Adrenal gland (tissue), 12 donors: ENCODE data around the gene MCHR1. TPM values are rescaled to one million over a fixed set of nuclear protein-coding genes. Genes with fewer than 3 reads are reported as not detected.

Source experiments
- DNase-seq, 7 donors: peaks; one replicate each; pipeline ENCODE4 v3.0.0-alpha.2; 2019 to 2020
- H3K27ac ChIP-seq, 5 donors: fragments of 200-600 bp; sonication (generic) in 4 of 5; 1 replicate in 3 of 5; 2 replicates in 2 of 5; pipeline versions ENCODE4 v1.5.1 to v1.8.0; 2016 to 2020; ENCODE audit warnings: mild to moderate bottlenecking in 1 of 5
- H3K27me3 ChIP-seq: fragments of 200-600 bp; 2 replicates; pipeline ENCODE4 v1.8.0; 2021
- H3K36me3 ChIP-seq, 2 donors: fragments of 200-600 bp; replicated peaks in 1 of 2; 1 replicate in 1 of 2; 2 replicates in 1 of 2; pipeline versions ENCODE4 v1.5.1 to v1.8.0; 2018 to 2022
- H3K4me1 ChIP-seq, 2 donors: fragments of 200-600 bp; replicated peaks in 1 of 2; 1 replicate in 1 of 2; 2 replicates in 1 of 2; pipeline versions ENCODE4 v1.5.1 to v1.8.0; 2018 to 2021
- H3K4me3 ChIP-seq, 4 donors: fragments of 200-600 bp; sonication (generic) in 3 of 4; one replicate each; pipeline ENCODE4 v1.5.1; 2016 to 2018
- H3K9me3 ChIP-seq, 3 donors: fragments of 200-600 bp; sonication (generic) in 1 of 3; replicated peaks in 1 of 3; 1 replicate in 2 of 3; 2 replicates in 1 of 3; pipeline versions ENCODE4 v1.5.1 to v1.8.0; 2016 to 2021
- POLR2A ChIP-seq, 2 donors: fragments of 450-650 bp; IDR thresholded peaks; one replicate each; pipeline ENCODE4 v1.6.1; 2017; ENCODE audit warnings: antibody characterized with exemption in 2 of 2, mild to moderate bottlenecking in 2 of 2, moderate library complexity in 1 of 2
- whole genome bisulfite sequencing, 4 donors: extraction: QIAGEN DNeasy Blood & Tissue Kit in 2 of 4; methylation state at CpG; one replicate each; pipeline versions ENCODE4 v1.1.5 to v1.1.7; 2013 to 2017; 5-methylcytosine and 5-hydroxymethylcytosine counted together
- intact Hi-C, 2 donors: fragments of 100-400 bp; cut with DNase I; formaldehyde crosslinking; loops; one replicate each; pipeline versions ENCODE4 v1.14.1 to v1.15.0; 2022 to 2023
- polyA plus RNA-seq, 3 donors: library from polyadenylated mRNA; stranded (reverse); fragments of 200-250 nt in 2 of 3; fragments of 350-450 nt in 1 of 3; fragmentation: Illumina TruSeq in 1 of 3; extraction: RNeasy Lipid Tissue Mini Kit (QIAGEN cat#74804) in 1 of 3; gene quantifications; one replicate each; pipeline ENCODE4 v1.2.3, GENCODE V29; 2013 to 2014
- total RNA-seq, 9 donors: library from RNA; depleted of rRNA in 4 of 9; stranded (reverse); fragments of >200 nt in 4 of 9; fragments of 120-200 nt in 1 of 9; fragmentation: NEBNext Ultra II Directional in 1 of 9; extraction: Animal tissue kit (Norgen Biotek cat#: 25700) in 1 of 9; gene quantifications; one replicate each; pipeline versions ENCODE4 v1.1.0 to v1.2.4, GENCODE V29; 2013 to 2023
- TF ChIP-seq, protein P1 (sequence below), 6 experiments: fragments of 450-650 bp in 4 of 6; fragments of 200-600 bp in 2 of 6; sonication (generic) in 1 of 6; IDR thresholded peaks; 1 replicate in 5 of 6; 2 replicates in 1 of 6; pipeline versions ENCODE4 v1.5.1 to v1.8.0; 2016 to 2021; ENCODE audit warnings: antibody characterized with exemption in 6 of 6, mild to moderate bottlenecking in 2 of 6, moderate library complexity in 1 of 6
- donor health status: healthy with polysubstance abuse.
- donor health status: Bipolar disorder and iron deficiency.
- donor health status: DM: yes; HTN: yes; CAD: no.
- donor health status: DM: no; HTN: no; CAD: no.
- donor health status: DM: no; HTN: no; CAD: no.
- donor health status: DM: yes; HTN: yes; CAD: no.

Gene MCHR1
- total and polyA plus RNA-seq, 12 donors = 0.07 to 1.7 (median 0.24) TPM; not detected in 2

DNA sequence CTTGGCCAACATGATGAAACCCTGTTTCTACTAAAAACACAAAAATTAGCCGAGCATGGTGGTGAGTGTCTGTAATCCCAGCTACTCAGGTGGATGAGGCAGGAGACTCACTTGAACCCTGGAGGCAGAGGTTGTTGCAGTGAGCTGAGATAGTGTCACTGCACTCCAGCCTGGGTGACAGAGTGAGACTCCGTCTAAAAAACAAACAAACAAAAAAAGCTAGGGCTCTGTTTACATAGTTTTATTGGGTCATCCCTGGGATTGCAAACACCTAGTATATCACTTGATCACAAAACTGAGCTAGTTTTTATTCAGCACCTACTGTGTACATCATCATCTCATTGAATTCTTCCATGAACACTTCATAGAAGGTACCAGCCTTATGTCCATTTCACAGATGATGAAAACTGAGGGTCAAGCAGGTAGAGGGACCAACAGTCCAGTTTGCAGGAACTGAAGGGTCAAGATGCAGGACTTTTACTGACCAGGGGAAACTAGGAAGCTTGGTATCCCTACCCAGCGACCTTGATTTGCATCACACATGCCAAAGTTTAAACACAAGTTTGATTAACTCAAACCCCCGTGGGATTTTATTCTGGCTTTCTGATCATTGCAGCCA lies 33.6 kb upstream of the MCHR1 start:
- no peaks in the 10 kb centered on the region for H3K4me1 ChIP-seq
- TF ChIP-seq, protein P1, sequence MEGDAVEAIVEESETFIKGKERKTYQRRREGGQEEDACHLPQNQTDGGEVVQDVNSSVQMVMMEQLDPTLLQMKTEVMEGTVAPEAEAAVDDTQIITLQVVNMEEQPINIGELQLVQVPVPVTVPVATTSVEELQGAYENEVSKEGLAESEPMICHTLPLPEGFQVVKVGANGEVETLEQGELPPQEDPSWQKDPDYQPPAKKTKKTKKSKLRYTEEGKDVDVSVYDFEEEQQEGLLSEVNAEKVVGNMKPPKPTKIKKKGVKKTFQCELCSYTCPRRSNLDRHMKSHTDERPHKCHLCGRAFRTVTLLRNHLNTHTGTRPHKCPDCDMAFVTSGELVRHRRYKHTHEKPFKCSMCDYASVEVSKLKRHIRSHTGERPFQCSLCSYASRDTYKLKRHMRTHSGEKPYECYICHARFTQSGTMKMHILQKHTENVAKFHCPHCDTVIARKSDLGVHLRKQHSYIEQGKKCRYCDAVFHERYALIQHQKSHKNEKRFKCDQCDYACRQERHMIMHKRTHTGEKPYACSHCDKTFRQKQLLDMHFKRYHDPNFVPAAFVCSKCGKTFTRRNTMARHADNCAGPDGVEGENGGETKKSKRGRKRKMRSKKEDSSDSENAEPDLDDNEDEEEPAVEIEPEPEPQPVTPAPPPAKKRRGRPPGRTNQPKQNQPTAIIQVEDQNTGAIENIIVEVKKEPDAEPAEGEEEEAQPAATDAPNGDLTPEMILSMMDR (IDR thresholded peaks at IDR 0.05) = no peak
- no peak for TF ChIP-seq POLR2A (IDR thresholded peaks at IDR 0.05)
- H3K4me3 ChIP-seq = no peak overlapping the region
- DNase-seq = peak in 1 of 7 donors; percentile 35
- intact Hi-C loops = loop anchor here in 1 of 2 donors (10.0 kb wide), 2 partner anchors 121 to 211 kb away; no protein-coding TSS in a partner anchor
- WGBS, 4 donors = 45 to 63% (median 57%) methylated on average over 4 of the region's 4 CpGs
- no peaks in the 10 kb centered on the region for H3K9me3 ChIP-seq
- no peaks in the 10 kb centered on the region for H3K36me3 ChIP-seq
- no peaks in the 10 kb centered on the region for H3K27me3 ChIP-seq
- no peak overlapping the region for H3K27ac ChIP-seq

DNA sequence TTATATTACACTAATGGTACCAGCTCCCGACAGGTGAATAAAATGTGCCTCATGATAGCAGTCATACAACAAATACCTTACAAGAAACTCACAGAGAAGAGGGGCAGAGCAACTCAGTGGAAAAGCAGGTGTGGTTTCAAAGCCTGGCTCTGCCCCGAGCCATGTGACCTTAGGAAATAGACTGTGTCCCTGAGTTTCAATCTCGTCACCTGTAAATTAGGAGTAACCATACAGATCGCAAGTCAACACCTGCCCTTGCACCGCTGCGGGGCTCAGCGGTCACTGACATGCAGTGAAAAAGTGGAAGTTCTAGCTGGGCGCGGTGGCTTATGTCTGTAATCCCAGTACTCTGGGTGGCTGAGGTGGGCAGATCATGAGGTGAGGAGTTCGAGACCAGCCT lies 30.9 kb upstream of the MCHR1 start:
- no peak for TF ChIP-seq POLR2A (IDR thresholded peaks at IDR 0.05)
- TF ChIP-seq, protein P1 (IDR thresholded peaks at IDR 0.05) = no peak
- Histone ChIP-seq H3K27me3 (no peaks in the 10 kb centered on the region), H3K4me1 (peaks cover 13 to 16% of the 10 kb centered on the region in 2 donors), H3K9me3 (no peaks in the 10 kb centered on the region), H3K27ac (no peak overlapping the region), H3K4me3 (no peak overlapping the region), H3K36me3 (no peaks in the 10 kb centered on the region)
- DNase-seq = no peak
- WGBS, 4 donors = 88 to 96% (median 95%) methylated on average over 10 of the region's 10 CpGs
- intact Hi-C loops = loop anchor here in 1 of 2 donors (10.0 kb wide), 2 partner anchors 124 to 214 kb away; no protein-coding TSS in a partner anchor

- H3K4me3 ChIP-seq = peak overlapping the region in 2 of 4 donors; percentile 43 to 67
- intact Hi-C loops = no loop called here
- H3K27ac ChIP-seq = peak overlapping the region; percentile 90 to 99 (median 98)
- 63 to 73% (median 65%) methylated on average over 2 of the region's 2 CpGs for WGBS, 4 donors
- H3K27me3 ChIP-seq = no peaks in the 10 kb centered on the region
- H3K36me3 ChIP-seq = no peaks in the 10 kb centered on the region
- H3K9me3 ChIP-seq = no peaks in the 10 kb centered on the region
- no peak for DNase-seq
- TF ChIP-seq, protein P1 (IDR thresholded peaks at IDR 0.05) = no peak
- no peak for TF ChIP-seq POLR2A (IDR thresholded peaks at IDR 0.05)
- H3K4me1 ChIP-seq = peaks cover 25 to 30% of the 10 kb centered on the region in 2 donors
Measured at GRCh38 chr22:40651057-40651456, 28.2 kb upstream of the MCHR1 start.

GRCh38 chr22:40651563-40652501 lies 27.5 kb upstream of the MCHR1 start:
- H3K36me3 ChIP-seq = no peaks in the 10 kb centered on the region
- peak; percentile 53 to 92 for TF ChIP-seq POLR2A (IDR thresholded peaks at IDR 0.05)
- TF ChIP-seq, protein P1 (IDR thresholded peaks at IDR 0.05) = peak in 1 of 6 experiments; percentile 10
- peak; percentile 95 to 99 (median 98) for DNase-seq
- H3K27me3 ChIP-seq = no peaks in the 10 kb centered on the region
- 20 to 36% (median 27%) methylated on average over 12 to 33 of the region's 33 CpGs for WGBS, 4 donors
- peaks cover 25 to 30% of the 10 kb centered on the region in 2 donors for H3K4me1 ChIP-seq
- peak overlapping the region; percentile 90 to 99 (median 98) for H3K27ac ChIP-seq
- H3K9me3 ChIP-seq = no peaks in the 10 kb centered on the region
- intact Hi-C loops = no loop called here
- H3K4me3 ChIP-seq = peak overlapping the region in 3 of 4 donors; percentile 3 to 67 (median 43)
